Measurements from ENCODE around the gene DGCR8.

The DGCR8 gene

GRCh38 chr22:20068640-20069039, 11.4 kb upstream of the DGCR8 start:
- no peak for FAIRE-seq

GRCh38 chr22:20069331-20070042, 10.6 kb upstream of the DGCR8 start:
- FAIRE-seq = no peak

- no peak for FAIRE-seq
Observed at GRCh38 chr22:20071524-20071972, 8.5 kb upstream of the DGCR8 start.

- FAIRE-seq = no peak
Observed at GRCh38 chr22:20076627-20077172, 3.3 kb upstream of the DGCR8 start.

- no peak for FAIRE-seq
Observed at GRCh38 chr22:20080445-20080775, 369 bp downstream of the DGCR8 start.

- FAIRE-seq = no peak
Observed at GRCh38 chr22:20080776-20081654, 974 bp downstream of the DGCR8 start.

GRCh38 chr22:20083157-20083890, 3.3 kb downstream of the DGCR8 start:
- no peak for FAIRE-seq

GRCh38 chr22:20083891-20084546, 4.0 kb downstream of the DGCR8 start:
- no peak for FAIRE-seq

GRCh38 chr22:20084547-20085413, 4.7 kb downstream of the DGCR8 start:
- FAIRE-seq = no peak

GRCh38 chr22:20085651-20086050, 5.6 kb downstream of the DGCR8 start:
- FAIRE-seq = no peak

- FAIRE-seq = no peak
Observed at GRCh38 chr22:20086101-20086599, 6.1 kb downstream of the DGCR8 start.

GRCh38 chr22:20086763-20087162, 6.7 kb downstream of the DGCR8 start:
- FAIRE-seq = no peak

- no peak for FAIRE-seq
Observed at GRCh38 chr22:20087319-20088262, 7.5 kb downstream of the DGCR8 start.

- FAIRE-seq = no peak
Observed at GRCh38 chr22:20088263-20088648, 8.2 kb downstream of the DGCR8 start.

GRCh38 chr22:20089226-20089976, 9.4 kb downstream of the DGCR8 start:
- no peak for FAIRE-seq

- no peak for FAIRE-seq
Observed at GRCh38 chr22:20089977-20090729, 10.1 kb downstream of the DGCR8 start.

- no peak for FAIRE-seq
Observed at GRCh38 chr22:20090730-20091240, 10.7 kb downstream of the DGCR8 start.
